HG03139 (cell line): ENCODE data around the gene ACVR1B.

Source experiments
- ATAC-seq: cut with Tn5 transposase; IDR thresholded peaks from one replicate; pipeline ENCODE4 v1.9.1; 2021; ENCODE audit not compliant: unreplicated experiment

ACVR1B gene

GRCh38 chr12:52020539-52021336 lies 69.2 kb downstream of the ACVR1B start:
- ATAC-seq = no peak

DNA sequence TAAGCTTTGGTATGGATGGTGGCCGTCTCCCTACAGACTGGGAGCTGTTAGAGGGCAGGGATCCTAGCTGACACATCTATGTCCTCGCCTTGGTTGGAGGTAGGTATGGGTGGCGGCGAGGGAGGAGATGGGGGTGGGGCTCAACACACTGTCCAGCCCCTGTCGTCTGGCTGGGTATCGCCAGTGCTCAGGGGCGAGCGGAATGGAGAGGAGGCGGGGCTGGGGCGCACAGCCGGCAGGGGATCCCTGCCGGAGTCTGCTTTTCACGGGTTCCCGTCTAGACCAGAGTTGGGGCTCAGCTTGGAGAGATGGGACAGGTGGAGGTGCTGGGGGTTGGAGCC lies 71.3 kb downstream of the ACVR1B start:
- no peak for ATAC-seq

- no peak for ATAC-seq
Measured at GRCh38 chr12:52023182-52023975, 71.9 kb downstream of the ACVR1B start.

DNA sequence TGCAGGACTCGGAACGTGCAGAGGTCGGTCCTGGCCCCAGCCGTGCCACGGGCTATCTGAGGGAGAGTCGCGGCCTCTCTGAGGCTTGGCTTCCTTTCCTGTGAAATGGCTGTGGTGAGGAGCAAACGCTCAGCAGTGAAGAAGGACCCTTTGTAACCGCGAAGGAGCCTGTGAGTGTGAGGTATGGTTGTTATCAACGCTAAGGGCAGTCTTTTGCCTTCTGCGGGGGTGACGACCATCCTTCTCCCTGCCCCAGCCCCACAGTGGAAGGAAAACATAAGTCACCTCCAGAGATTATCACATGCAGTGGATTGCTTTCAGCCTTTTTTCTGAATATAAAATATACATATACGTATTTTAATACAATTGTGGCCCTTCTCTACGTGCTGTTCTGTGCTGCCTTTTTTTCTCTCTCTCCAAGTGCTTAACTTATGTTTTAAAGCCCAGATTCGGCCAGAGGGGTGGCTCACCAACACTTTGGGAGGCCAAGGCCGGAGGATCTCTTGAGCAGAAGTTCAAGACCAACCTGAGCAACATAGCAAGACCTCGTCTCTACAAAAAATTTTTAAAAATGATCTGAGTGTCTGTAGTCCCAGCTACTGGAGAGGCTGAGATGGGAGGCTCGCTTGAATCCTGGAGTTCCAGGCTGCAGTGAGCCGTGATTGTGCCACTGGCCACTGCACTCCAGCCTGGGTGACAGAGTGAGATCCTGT lies 72.6 kb downstream of the ACVR1B start:
- ATAC-seq = no peak

GRCh38 chr12:52024845-52025230 lies 73.3 kb downstream of the ACVR1B start:
- no peak for ATAC-seq

- no peak for ATAC-seq
Measured at GRCh38 chr12:52026263-52026662, 74.8 kb downstream of the ACVR1B start.

DNA sequence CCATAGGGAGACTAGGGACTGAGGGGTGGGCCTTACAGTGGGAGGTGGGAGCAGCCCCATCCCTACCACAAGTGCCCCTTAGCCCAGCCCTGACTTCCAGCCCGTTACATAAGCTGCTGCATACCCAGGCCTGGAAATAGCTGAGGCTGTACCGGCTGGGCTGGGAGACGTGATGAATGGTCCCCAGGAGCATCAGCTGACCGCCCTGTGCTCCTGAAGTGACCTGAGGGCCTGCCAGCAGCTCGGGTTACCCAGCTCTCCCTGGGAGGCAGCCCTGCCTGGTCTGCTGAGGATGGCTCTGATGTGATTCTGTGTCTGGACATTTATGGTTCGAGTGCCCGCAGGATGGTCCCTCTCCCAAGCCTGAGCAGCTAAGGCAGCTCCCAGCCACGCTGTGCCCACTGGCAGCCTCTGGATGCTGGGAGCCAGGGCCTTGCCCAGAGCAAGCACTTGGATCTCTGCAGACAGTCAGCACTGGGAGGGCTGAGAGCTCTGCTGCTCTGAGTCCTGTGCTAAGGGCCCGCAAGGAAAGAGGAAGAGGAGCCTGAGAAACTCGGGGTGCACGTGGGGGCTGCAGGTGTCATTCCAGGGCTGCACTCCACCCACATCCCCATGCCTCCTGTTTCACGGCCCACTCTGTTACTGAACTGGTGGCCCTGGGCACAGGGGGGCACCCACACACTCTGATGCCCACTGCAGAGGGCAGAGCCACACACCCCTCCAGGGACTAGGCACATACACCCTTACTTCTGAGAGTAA lies 75.8 kb downstream of the ACVR1B start:
- ATAC-seq = no peak

GRCh38 chr12:52029685-52030084 lies 78.2 kb downstream of the ACVR1B start:
- ATAC-seq = no peak

GRCh38 chr12:52032446-52032803 lies 80.9 kb downstream of the ACVR1B start:
- ATAC-seq = no peak

DNA sequence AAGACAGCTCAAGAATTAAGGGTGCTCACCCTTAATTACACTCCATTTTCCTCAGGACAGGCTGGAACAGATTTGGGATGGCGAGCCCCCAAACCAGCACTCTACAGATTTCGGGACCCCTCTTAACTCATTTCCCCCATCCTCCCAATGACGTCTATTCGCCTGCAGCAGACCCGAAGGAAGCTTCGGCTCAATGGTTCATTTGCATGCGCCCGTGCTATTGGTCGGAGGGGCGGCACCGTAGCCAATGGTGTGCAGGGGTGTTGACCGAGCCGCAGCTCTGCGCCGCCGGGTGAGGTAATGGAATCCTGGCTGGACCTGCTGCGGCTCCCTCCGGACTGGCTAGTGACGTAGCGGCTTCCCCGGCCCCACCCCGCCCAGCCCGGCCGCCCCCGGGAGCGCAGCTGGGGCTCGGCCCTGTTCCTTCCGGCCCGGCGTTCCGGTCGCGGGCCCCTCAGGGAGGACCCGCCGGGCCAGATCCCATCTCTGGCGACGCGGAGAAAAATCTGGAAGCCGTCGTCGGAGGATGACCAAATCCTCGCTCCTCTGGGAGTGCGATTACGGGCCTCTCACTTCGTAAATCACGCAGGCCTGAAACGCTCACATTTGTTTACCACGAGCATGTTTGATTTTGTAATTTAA lies 81.4 kb downstream of the ACVR1B start:
- peak; percentile 84 for ATAC-seq

DNA sequence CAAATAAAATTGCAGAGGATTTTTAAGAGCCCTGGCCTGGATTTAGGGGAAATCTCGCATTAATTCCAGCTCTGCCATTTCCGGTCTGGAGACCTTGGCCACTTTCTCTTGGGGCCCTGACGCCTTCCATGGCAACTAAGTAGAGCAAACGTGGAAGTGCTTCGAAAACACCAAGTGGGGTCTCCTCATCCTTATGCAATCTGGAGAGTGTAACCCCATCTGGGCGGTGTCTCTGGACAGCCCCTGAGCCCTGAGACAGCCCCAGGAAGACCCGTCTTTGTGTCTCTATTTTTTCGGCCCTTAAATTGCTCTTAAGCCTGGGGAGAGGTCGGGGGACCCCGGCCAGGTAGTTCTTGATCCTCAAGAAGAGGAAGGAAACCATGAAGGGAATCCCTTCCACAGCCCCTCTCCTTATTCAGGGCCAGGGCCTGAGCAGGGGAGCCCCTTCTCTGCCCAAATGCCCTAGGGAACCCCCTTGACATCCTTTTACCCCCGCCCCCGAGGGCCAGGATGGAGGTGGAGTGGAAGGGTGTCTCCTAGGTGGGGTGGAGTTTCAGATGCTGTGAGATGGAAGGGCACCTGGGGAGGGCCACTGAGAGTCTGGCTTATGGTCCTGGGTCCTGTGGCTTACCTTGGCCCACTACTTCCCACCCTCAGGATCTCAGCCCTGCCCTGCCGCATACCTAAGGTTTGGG lies 82.1 kb downstream of the ACVR1B start:
- no peak for ATAC-seq

DNA sequence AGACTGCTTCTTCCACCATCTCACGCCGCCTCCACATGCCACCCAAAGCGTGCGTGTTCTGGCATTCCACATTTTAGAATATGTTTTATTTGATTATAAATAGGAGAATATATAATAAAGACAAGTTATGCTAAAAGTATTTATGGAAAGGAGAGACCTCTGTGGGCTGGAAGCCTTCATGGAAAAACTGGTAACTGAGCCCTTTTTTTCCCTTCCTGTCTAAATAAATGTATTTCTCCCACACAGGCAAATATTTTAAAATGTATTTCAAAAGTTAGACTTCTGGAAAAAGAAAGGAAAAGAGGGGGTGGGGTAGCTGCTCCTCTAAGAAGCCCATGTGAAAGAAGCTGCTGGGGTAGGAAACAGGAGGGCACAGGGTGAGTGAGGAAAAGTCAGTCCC lies 83.7 kb downstream of the ACVR1B start:
- ATAC-seq = no peak

DNA sequence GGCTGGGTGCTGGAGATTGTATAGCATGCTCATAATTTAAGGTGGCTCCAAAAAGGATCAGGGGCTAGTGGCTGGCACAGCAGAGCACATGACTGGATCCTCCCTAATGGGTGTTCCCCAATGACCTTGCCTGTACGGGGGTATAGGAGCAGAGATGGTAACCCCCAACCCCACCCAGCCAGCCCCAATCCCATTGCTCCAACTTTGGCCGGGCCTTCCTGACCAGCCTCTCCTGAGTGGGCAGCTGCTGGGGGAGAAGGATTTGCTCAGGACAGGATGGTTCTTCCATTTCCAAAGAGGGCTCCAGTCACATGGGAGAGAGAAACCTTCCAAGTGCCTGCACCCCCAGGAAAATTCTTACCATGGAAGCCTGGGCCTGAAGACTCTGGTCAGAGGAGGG lies 84.4 kb downstream of the ACVR1B start:
- no peak for ATAC-seq

DNA sequence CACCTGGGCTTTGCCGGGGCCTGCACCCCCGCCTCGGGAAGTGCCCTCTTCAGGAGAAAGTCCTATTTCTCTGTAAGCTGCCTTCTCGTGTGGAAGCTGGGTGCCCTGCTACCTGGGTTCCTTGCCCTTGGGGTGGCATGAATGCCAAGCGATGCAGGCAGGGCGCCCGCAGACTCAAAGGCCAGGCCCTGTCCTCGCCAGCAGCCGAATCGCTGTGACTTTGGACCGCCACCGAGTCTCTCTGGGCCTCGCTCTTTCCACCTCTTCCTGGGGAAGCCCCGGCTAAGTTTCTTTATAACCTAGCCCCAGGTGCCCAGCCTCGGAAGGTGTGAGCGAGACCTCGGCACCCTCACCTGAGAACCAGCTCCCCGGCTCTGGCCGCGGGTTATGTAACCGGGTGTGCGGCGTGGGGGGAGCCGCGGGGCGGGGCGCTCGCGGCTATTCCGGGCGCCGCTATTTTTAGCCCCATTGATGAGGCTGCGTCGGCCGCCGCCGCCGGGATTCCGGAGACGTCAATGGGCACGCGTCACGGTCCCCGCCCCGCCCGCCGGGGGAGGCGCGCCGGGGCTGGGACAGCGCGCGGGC lies 85.2 kb downstream of the ACVR1B start:
- ATAC-seq = peak; percentile 35

DNA sequence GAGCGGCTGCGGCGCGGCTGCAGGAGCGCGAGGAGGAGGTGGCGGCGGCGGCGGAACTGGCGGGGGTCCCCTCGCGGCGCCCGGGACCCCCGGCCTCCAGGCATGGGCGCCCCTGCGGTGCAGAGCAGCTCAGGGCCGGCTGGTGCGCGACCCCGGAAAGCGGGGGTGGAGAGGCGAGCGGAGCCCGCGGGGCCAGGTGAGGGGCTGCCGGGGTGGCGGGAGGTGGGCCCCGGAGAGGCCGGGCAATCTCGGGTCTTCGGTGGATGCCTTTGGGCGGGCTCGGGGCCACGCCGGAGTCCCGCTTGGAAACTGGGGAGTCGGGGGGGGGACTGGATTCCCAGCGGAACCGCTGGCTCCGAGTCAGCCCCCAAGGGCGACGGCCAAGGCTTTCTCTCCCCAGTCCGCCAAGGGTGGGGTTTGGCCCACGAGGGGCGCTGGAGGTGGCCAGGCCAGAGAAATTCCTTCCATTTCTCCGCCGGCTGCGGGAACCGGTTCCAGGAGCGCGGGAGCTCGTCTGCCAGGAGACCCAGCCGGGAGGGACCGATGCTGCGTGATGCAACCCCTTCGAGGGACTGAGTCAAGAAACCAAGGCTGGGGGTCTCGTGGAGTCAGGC lies 85.9 kb downstream of the ACVR1B start:
- ATAC-seq = no peak

DNA sequence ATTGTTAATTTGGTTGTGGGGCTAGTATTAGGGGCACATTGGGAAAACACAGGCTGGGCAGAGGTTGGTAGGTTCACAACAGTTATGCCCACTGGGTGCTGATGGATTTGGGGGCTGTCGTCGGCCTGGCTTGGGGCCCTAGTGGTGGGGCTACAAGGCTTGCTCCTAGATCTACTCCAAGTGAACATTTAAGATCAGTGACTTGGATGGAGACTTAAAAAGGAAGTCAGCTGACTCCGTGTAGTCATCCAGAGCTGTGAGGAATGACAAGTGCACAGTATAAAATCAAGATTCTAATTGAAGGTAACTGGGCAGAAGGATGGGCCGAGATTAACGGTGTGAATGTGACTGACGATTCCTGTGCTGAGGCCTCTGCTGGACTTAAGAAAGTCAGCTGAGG lies 86.9 kb downstream of the ACVR1B start:
- ATAC-seq = no peak

GRCh38 chr12:52041035-52041434 lies 89.5 kb downstream of the ACVR1B start:
- ATAC-seq = no peak

- no peak for ATAC-seq
Measured at GRCh38 chr12:52041695-52042123, 90.2 kb downstream of the ACVR1B start.

DNA sequence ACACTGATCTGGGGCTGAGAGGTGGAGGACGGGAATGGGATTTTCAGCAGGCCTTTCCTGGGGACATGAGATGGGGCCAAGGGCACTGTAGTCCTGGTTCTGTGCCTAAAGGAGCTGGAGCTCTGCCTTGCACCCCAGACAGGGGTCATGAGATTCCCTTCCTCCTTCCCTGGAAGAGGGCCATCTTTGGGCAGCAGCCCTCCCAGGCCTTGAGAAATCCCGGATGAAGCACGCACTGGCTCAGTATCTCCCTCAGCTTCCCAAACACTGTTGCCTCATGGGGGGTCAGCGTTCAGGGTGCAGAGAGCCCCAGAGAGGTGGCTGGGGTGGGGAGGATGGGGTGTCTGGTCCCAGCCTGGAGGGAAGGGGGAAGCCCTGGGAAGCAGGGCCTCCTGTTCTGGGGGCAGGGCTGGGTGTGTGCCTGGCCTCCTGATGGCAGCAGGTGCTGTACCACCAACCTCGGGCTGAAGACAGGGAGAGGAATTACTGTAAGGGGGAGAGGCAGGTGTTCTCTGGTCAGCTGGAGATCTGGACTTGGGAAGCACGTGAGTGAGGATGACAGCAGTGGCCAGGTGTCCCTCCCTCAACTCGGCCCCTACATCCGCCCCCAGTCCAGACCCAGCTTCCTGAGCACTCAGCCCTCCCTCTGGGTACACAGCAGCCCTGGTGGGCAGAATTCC lies 91.3 kb downstream of the ACVR1B start:
- ATAC-seq = no peak
